ENCODE measurements around the gene PPP1R13L. TPM values are rescaled to one million over a fixed set of nuclear protein-coding genes. Genes with fewer than 3 reads are reported as not detected.

The PPP1R13L gene
- total RNA-seq, 1 experiment from 2014 or later, result 36.4 TPM

DNA sequence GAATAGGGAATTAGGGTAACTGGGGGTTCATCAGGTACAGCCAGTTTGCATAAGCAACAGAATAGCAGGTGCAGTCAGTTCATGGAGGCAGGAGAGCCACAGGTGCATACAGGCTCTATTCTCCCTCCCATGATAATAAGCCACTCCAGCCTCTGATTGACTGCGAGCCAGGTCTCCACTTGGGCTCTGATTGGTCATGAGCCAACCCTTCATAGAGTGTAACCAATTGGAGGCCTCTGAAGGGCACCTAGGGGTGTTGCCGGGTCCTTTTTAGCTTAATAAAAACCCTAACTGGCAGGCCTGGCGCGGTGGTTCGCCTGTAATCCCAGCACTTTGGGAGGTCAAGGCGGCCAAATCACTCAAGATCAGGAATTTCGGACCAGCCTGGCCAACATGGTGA lies 73.5 kb downstream of the PPP1R13L start:
- ChIA-PET POLR2A (ENCODE audit: unreplicated experiment) (no interaction called here), CTCF (no interaction called here)
- intact Hi-C loops (cut with micrococcal nuclease), result loop anchor here (10.0 kb wide), 1 partner anchor 237 kb away; the partner anchor contains the start of gene PPP1R37
- Histone ChIP-seq H3K36me3 (ENCODE audit: low read depth, low read length) (no peaks in the 10 kb centered on the region), H3K9me3 (ENCODE audit: low read length) (no peaks in the 10 kb centered on the region), H3K27me3 (ENCODE audit: low read length) (no peaks in the 10 kb centered on the region), H3K9me2 (replicated peaks; ENCODE audit: low read length) (no peaks in the 10 kb centered on the region), H3F3A (ENCODE audit: low read length, unreplicated experiment) (no peaks in the 10 kb centered on the region), H3K27ac (ENCODE audit: low read length) (no peak overlapping the region), H3K9ac (ENCODE audit: low read length) (no peak overlapping the region), H3K79me2 (ENCODE audit: low read length) (no peaks in the 10 kb centered on the region), H4K20me1 (ENCODE audit: low read length) (no peaks in the 10 kb centered on the region), H3K4me2 (ENCODE audit: low read length) (no peak overlapping the region), H2AFZ (ENCODE audit: low read length) (no peak overlapping the region), H3K4me3 (ENCODE audit: low read length) (no peak overlapping the region), H3K4me1 (ENCODE audit: insufficient read depth, low read length) (no peaks in the 10 kb centered on the region)
- TF ChIP-seq, protein P1, sequence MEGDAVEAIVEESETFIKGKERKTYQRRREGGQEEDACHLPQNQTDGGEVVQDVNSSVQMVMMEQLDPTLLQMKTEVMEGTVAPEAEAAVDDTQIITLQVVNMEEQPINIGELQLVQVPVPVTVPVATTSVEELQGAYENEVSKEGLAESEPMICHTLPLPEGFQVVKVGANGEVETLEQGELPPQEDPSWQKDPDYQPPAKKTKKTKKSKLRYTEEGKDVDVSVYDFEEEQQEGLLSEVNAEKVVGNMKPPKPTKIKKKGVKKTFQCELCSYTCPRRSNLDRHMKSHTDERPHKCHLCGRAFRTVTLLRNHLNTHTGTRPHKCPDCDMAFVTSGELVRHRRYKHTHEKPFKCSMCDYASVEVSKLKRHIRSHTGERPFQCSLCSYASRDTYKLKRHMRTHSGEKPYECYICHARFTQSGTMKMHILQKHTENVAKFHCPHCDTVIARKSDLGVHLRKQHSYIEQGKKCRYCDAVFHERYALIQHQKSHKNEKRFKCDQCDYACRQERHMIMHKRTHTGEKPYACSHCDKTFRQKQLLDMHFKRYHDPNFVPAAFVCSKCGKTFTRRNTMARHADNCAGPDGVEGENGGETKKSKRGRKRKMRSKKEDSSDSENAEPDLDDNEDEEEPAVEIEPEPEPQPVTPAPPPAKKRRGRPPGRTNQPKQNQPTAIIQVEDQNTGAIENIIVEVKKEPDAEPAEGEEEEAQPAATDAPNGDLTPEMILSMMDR (conservative IDR thresholded peaks at IDR 0.05; ENCODE audit: low read depth, low read length), result no peak
- TF ChIP-seq EZH2phosphoT487 (IDR thresholded peaks at IDR 0.05; ENCODE audit: borderline replicate concordance, low read length) (no peak), EZH2 (IDR thresholded peaks at IDR 0.05; ENCODE audit: low read length, unreplicated experiment) (no peak)
- no TSS peak for BruUV-seq (replicated peaks)
- no peak for DNase-seq
- ATAC-seq, result no peak

Small RNAs within 50 kb of the gene (microRNA-seq; reads per million reads assigned to microRNA genes)
- gene MIR6088 (ENCODE audit: unreplicated experiment), result not detected

Other genes with a start within 250 kb of the PPP1R13L start
- 0.75 and 1.1 TPM in 2 replicates for gene NKPD1, start 244.1 kb downstream of the PPP1R13L start, total RNA-seq (2014; rRNA removed)
- gene TRAPPC6A, start 226.8 kb downstream of the PPP1R13L start, total RNA-seq (2014; rRNA removed), result 18.3 and 23.2 TPM in 2 replicates
- gene BLOC1S3, start 226.3 kb downstream of the PPP1R13L start, total RNA-seq (2014; rRNA removed), result 7.3 and 11.9 TPM in 2 replicates
- gene EXOC3L2, start 159.7 kb downstream of the PPP1R13L start, total RNA-seq (2014; rRNA removed), result not detected in 2 replicates
- 12.1 and 21.8 TPM in 2 replicates for gene MARK4, start 153.8 kb downstream of the PPP1R13L start, total RNA-seq (2014; rRNA removed)
- not detected in 2 replicates for gene CKM, start 82.2 kb downstream of the PPP1R13L start, total RNA-seq (2014; rRNA removed)
- 23.4 and 27.5 TPM in 2 replicates for gene KLC3, start 64.3 kb downstream of the PPP1R13L start, total RNA-seq (2014; rRNA removed)
- 48.0 and 57.5 TPM in 2 replicates for gene ERCC2, start 34.5 kb downstream of the PPP1R13L start, total RNA-seq (2014; rRNA removed)
- gene POLR1G, start 1.6 kb upstream of the PPP1R13L start, total RNA-seq (2014; rRNA removed), result 25.9 and 43.0 TPM in 2 replicates
- gene ERCC1, start 18.8 kb upstream of the PPP1R13L start, total RNA-seq (2014; rRNA removed), result 56.2 and 57.3 TPM in 2 replicates
- 35.8 and 60.5 TPM in 2 replicates for gene FOSB, start 62.9 kb upstream of the PPP1R13L start, total RNA-seq (2014; rRNA removed)
- 9.5 and 12.9 TPM in 2 replicates for gene RTN2, start 92.0 kb upstream of the PPP1R13L start, total RNA-seq (2014; rRNA removed)
- 2.5 and 4.7 TPM in 2 replicates for gene PPM1N, start 93.4 kb upstream of the PPP1R13L start, total RNA-seq (2014; rRNA removed)
- gene VASP, start 102.4 kb upstream of the PPP1R13L start, total RNA-seq (2014; rRNA removed), result 120 and 158 TPM in 2 replicates
- gene OPA3, start 179.7 kb upstream of the PPP1R13L start, total RNA-seq (2014; rRNA removed), result 9.4 and 10.1 TPM in 2 replicates
- 3.1 and 3.7 TPM in 2 replicates for gene GPR4, start 197.1 kb upstream of the PPP1R13L start, total RNA-seq (2014; rRNA removed)
- gene EML2, start 234.3 kb upstream of the PPP1R13L start, total RNA-seq (2014; rRNA removed), result 28.9 and 37.8 TPM in 2 replicates